Endothelial cell of umbilical vein (primary cell): ENCODE data around the gene ADAMTS14.

Source experiments
- CTCF ChIP-seq, 2 donors: IDR thresholded peaks; 1 replicate in 1 of 2; 2 replicates in 1 of 2; pipeline ENCODE4 v1.5.1; 2011; ENCODE audit warnings: low read length in 2 of 2, mild to moderate bottlenecking in 2 of 2, moderate library complexity in 2 of 2, control low read depth in 1 of 2, inconsistent platforms in 1 of 2, low read depth in 1 of 2; ENCODE audit not compliant: insufficient read depth in 1 of 2; ENCODE audit errors: extremely low read depth in 1 of 2
- EZH2 ChIP-seq: IDR thresholded peaks from 2 replicates; pipeline ENCODE4 v1.6.1; 2012; ENCODE audit warnings: borderline replicate concordance, low read depth, mild to moderate bottlenecking, moderate library complexity, low read length, inconsistent platforms; ENCODE audit not compliant: severe bottlenecking
- GATA2 ChIP-seq: IDR thresholded peaks from 2 replicates; pipeline ENCODE4 v1.7.0; 2011; ENCODE audit warnings: low read depth, mild to moderate bottlenecking, moderate library complexity, mixed read lengths, low read length; ENCODE audit not compliant: insufficient read length, insufficient read depth
- POLR2A ChIP-seq: IDR thresholded peaks from 2 replicates; pipeline ENCODE4 v1.6.1; 2012; ENCODE audit warnings: low read depth, mild to moderate bottlenecking, control low read depth, low read length
- POLR2AphosphoS5 ChIP-seq: IDR thresholded peaks from 2 replicates; pipeline ENCODE4 v1.6.1; 2012; ENCODE audit warnings: low read depth, mild to moderate bottlenecking, control low read depth, low read length, moderate library complexity; ENCODE audit not compliant: insufficient read depth

- TF ChIP-seq CTCF (IDR thresholded peaks at IDR 0.05; ENCODE audit: extremely low read depth in 1 of 2, insufficient read depth in 1 of 2, low read depth in 1 of 2, low read length in 2 of 2) (no peak), EZH2 (no peak), POLR2AphosphoS5 (no peak), GATA2 (no peak), POLR2A (no peak)
These were observed 980 bp downstream of the ADAMTS14 start for GRCh38 chr10:70673043-70673928.
